Left ventricle myocardium inferior (tissue), 1 donor: ENCODE measurements around the gene WRAP73. TPM values are rescaled to one million over a fixed set of nuclear protein-coding genes. Genes with fewer than 3 reads are reported as not detected.
"Not testable (repeated sequence)": the region's sequence is repeated elsewhere in the genome, so short reads cannot be mapped to it uniquely, and the experiment has no call there.

ENCODE experiments used
- DNase-seq: peaks from one replicate; pipeline ENCODE4 v3.0.0-alpha.2; 2020
- H3K27ac ChIP-seq: fragments of 200-600 bp; replicated peaks from 2 replicates; pipeline ENCODE4 v1.8.0; 2021
- H3K27me3 ChIP-seq: fragments of 200-600 bp; 2 replicates; pipeline ENCODE4 v1.8.0; 2021; ENCODE audit warnings: low read depth
- H3K36me3 ChIP-seq: fragments of 200-600 bp; 2 replicates; pipeline ENCODE4 v1.8.0; 2021
- H3K4me1 ChIP-seq: fragments of 200-600 bp; 2 replicates; pipeline ENCODE4 v1.8.0; 2021
- H3K4me3 ChIP-seq: fragments of 200-600 bp; 2 replicates; pipeline ENCODE4 v1.8.0; 2021; ENCODE audit warnings: mild to moderate bottlenecking, moderate library complexity
- H3K9me3 ChIP-seq: fragments of 200-600 bp; replicated peaks from 2 replicates; pipeline ENCODE4 v1.8.0; 2021
- CTCF ChIP-seq: fragments of 200-600 bp; IDR thresholded peaks from 2 replicates; pipeline ENCODE4 v1.8.0; 2021; ENCODE audit warnings: antibody characterized with exemption, mild to moderate bottlenecking, borderline replicate concordance
- intact Hi-C: fragments of 100-400 bp; cut with micrococcal nuclease; formaldehyde crosslinking; loops from one replicate; pipeline ENCODE4 v1.11.0; 2022
- total RNA-seq: library from RNA; stranded (reverse); fragmentation: NEBNext Ultra II Directional; extraction: Animal tissue kit (Norgen Biotek cat#: 25700); gene quantifications from one replicate; pipeline ENCODE4 v1.2.1, GENCODE V29; 2021
- donor health status: DM: no; HTN: yes; CAD: no; lungs with severe emphysema.

WRAP73 gene
- total RNA-seq, 1 donor from 2014 or later: 12.7 TPM

DNA sequence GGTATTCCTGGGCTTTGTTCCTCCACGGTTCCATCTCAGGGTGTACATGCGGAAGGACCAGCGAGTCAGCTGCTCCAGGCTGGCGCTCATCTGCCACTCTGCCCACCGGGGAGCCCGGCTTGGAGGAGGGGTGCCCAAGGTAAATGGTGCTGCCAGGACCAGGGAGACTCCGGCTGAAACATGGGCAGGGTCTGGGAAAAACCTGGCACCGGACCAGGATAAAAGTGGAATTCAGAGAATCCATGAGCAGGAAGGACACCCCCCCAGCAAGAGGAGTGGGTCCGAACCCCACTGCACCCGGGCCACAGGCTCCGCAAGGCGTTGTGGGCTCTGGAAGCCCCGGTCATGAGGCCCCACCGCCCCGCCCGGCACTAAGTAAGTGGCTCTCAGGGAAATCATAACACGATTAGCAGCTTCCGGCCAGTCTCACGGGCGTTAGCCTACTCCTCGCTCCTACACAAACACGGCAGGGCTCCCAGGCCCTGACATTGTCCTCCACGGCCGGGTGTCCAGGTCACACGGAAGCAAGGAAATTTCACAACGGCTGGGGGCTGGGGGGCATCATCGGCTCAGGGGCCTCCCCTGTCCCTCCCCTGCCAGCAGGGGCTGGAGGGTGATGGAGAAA lies 59.7 kb downstream of the WRAP73 start:
- peaks cover 12% of the 10 kb centered on the region for H3K4me1 ChIP-seq
- H3K36me3 ChIP-seq: no peaks in the 10 kb centered on the region
- H3K4me3 ChIP-seq: no peak overlapping the region
- no peak for DNase-seq
- no peak overlapping the region for H3K27ac ChIP-seq
- H3K27me3 ChIP-seq: peaks cover 6% of the 10 kb centered on the region
- no peaks in the 10 kb centered on the region for H3K9me3 ChIP-seq
- intact Hi-C loops: no loop called here
- TF ChIP-seq CTCF: no peak

- H3K9me3 ChIP-seq: no peaks in the 10 kb centered on the region
- H3K27me3 ChIP-seq: peaks cover 6% of the 10 kb centered on the region
- peaks cover 12% of the 10 kb centered on the region for H3K4me1 ChIP-seq
- H3K4me3 ChIP-seq: no peak overlapping the region
- intact Hi-C loops: no loop called here
- H3K27ac ChIP-seq: no peak overlapping the region
- DNase-seq: no peak
- no peak for TF ChIP-seq CTCF
- H3K36me3 ChIP-seq: no peaks in the 10 kb centered on the region
Observed at GRCh38 chr1:3588395-3588794, 61.5 kb downstream of the WRAP73 start.

DNA sequence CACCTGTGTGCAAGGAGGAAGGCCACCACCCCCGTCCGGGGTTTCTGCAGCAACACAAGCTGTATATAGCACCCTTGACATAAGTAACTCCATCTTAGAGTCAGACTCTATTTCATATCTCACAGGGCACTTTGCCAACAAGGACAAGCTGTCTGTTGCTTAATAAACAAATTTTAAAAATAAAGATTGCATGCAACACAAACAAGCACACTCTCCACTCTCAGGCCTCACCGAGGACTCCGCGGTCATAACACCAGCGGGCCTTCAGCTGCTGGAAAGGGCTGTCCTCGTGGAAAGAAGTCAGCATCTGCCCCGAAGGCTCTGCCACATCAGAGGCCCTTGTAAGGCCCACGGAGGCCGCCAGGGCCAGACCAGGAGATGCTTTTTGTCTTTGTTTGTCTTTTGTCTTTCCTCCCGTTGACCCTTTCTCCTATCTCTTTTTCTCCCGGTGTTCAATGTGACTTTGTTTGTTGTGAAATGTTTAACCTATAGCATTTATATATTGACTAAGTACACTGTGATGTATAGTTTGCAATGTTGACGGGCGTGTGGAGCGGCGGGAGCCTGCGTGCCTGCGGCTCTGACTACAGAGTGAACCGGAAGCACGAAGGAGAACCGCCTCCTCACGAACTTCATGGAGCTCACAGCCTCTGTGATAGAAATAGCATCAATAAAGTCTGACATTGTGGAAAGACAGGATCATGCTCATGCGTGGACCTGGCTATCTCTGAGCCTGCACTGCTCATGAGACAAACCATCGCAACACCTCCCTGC lies 62.7 kb downstream of the WRAP73 start:
- H3K27me3 ChIP-seq: no peaks in the 10 kb centered on the region
- no peak for TF ChIP-seq CTCF
- no peaks in the 10 kb centered on the region for H3K36me3 ChIP-seq
- H3K4me1 ChIP-seq: peaks cover 12% of the 10 kb centered on the region
- intact Hi-C loops: no loop called here
- H3K9me3 ChIP-seq: no peaks in the 10 kb centered on the region
- no peak for DNase-seq
- no peak overlapping the region for H3K27ac ChIP-seq
- H3K4me3 ChIP-seq: no peak overlapping the region

DNA sequence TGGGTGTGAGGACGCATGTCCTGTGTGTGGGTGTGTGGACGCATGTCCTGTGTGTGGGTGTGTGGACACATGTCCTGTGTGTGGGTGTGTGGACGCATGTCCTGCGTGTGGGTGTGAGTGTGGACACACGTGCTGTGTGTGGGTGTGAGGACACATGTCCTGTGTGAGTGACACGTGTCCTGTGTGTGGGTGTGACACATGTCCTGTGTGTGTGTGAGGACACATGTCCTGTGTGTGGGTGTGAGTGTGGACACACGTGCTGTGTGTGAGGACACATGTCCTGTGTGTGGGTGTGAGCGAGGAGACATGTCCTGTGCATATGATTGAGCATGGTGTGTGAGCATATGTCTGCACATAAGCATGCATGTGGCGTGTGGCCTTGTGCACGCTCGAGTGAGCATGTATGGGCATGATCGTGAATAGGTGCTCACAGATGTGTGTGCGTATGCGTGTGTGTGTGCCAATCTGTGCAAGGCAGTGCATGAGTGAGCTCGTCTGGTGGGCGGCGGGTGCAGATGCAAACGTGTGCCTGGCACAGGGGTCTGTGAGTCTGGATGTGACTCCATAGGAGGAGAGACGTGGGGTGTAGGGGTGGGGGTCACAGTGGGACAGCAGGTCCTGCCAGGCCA lies 63.8 kb downstream of the WRAP73 start:
- Histone ChIP-seq H3K36me3 (no peaks in the 10 kb centered on the region), H3K27ac (no peak overlapping the region), H3K4me3 (no peak overlapping the region), H3K9me3 (no peaks in the 10 kb centered on the region), H3K27me3 (peaks cover 1% of the 10 kb centered on the region), H3K4me1 (peaks cover 12% of the 10 kb centered on the region)
- TF ChIP-seq CTCF: no peak
- DNase-seq: no peak
- intact Hi-C loops: no loop called here

DNA sequence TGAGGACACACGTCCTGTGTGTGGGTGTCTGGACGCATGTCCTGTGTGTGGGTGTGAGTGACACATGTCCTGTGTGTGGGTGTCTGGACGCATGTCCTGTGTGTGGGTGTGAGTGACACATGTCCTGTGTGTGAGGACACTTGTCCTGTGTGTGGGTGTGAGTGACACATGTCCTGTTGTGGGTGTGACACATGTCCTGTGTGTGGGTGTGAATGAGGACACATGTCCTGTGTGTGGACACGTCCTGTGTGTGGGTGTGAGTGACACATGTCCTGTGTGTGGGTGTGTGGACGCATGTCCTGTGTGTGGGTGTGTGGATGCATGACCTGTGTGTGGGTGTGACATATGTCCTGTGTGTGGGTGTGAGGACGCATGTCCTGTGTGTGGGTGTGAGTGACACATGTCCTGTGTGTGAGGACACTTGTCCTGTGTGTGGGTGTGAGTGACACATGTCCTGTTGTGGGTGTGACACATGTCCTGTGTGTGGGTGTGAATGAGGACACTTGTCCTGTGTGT lies 64.5 kb downstream of the WRAP73 start:
- H3K27me3 ChIP-seq, intact Hi-C loops, DNase-seq: not testable (repeated sequence)

More for the DNA sequence above, 64.5 kb downstream of the WRAP73 start:
- not testable (repeated sequence) for H3K4me3 ChIP-seq, H3K4me1 ChIP-seq, H3K9me3 ChIP-seq, H3K36me3 ChIP-seq, H3K27ac ChIP-seq
